ENCODE results near the gene PLPP3.

DNA sequence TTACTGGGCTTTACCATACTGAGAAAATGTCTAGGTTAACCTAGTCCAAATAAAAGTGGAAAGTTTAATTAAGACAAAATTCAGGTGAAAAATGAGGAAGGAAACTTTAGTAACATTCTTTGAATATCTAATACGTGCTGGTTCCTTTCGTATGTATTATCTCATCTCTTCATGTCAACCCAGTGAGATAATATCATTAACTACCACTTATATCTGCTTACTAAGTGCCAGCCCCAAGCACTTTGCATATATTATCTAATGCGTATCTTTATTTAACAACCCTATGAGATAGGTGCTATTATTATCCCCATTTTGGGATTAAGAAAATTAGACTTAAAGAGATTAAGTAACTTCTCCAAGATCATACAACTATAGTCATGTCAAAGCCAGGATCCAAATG, 12.5 kb upstream of the PLPP3 start:
- TF ChIP-seq, protein P1, sequence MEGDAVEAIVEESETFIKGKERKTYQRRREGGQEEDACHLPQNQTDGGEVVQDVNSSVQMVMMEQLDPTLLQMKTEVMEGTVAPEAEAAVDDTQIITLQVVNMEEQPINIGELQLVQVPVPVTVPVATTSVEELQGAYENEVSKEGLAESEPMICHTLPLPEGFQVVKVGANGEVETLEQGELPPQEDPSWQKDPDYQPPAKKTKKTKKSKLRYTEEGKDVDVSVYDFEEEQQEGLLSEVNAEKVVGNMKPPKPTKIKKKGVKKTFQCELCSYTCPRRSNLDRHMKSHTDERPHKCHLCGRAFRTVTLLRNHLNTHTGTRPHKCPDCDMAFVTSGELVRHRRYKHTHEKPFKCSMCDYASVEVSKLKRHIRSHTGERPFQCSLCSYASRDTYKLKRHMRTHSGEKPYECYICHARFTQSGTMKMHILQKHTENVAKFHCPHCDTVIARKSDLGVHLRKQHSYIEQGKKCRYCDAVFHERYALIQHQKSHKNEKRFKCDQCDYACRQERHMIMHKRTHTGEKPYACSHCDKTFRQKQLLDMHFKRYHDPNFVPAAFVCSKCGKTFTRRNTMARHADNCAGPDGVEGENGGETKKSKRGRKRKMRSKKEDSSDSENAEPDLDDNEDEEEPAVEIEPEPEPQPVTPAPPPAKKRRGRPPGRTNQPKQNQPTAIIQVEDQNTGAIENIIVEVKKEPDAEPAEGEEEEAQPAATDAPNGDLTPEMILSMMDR (IDR thresholded peaks at IDR 0.05) = no peak
- TF ChIP-seq, protein P2, sequence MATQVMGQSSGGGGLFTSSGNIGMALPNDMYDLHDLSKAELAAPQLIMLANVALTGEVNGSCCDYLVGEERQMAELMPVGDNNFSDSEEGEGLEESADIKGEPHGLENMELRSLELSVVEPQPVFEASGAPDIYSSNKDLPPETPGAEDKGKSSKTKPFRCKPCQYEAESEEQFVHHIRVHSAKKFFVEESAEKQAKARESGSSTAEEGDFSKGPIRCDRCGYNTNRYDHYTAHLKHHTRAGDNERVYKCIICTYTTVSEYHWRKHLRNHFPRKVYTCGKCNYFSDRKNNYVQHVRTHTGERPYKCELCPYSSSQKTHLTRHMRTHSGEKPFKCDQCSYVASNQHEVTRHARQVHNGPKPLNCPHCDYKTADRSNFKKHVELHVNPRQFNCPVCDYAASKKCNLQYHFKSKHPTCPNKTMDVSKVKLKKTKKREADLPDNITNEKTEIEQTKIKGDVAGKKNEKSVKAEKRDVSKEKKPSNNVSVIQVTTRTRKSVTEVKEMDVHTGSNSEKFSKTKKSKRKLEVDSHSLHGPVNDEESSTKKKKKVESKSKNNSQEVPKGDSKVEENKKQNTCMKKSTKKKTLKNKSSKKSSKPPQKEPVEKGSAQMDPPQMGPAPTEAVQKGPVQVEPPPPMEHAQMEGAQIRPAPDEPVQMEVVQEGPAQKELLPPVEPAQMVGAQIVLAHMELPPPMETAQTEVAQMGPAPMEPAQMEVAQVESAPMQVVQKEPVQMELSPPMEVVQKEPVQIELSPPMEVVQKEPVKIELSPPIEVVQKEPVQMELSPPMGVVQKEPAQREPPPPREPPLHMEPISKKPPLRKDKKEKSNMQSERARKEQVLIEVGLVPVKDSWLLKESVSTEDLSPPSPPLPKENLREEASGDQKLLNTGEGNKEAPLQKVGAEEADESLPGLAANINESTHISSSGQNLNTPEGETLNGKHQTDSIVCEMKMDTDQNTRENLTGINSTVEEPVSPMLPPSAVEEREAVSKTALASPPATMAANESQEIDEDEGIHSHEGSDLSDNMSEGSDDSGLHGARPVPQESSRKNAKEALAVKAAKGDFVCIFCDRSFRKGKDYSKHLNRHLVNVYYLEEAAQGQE (IDR thresholded peaks at IDR 0.05; ENCODE audit: insufficient read depth in 1 of 2, low read depth in 2 of 2, low read length in 1 of 2) = no peak
- TF ChIP-seq TCF7L2 (IDR thresholded peaks at IDR 0.05; ENCODE audit: low read depth, low read length) = no peak
- TF ChIP-seq SIN3A (IDR thresholded peaks at IDR 0.05; ENCODE audit: borderline replicate concordance, insufficient read depth, low read depth, low read length) = no peak
- no peak for TF ChIP-seq POLR2AphosphoS5 (IDR thresholded peaks at IDR 0.05; ENCODE audit: low read depth, low read length)
